H9 (cell line): Measurements from ENCODE around the gene CRMP1. TPM values are rescaled to one million over a fixed set of nuclear protein-coding genes. Genes with fewer than 3 reads are reported as not detected.

ENCODE experiments used
- DNase-seq: peaks from one replicate; pipeline ENCODE4 v3.0.0-alpha.2; 2017
- H2AFZ ChIP-seq: one replicate; pipeline ENCODE4 v1.6.1; 2013; ENCODE audit warnings: mild to moderate bottlenecking, low read length, control low read depth, moderate library complexity
- H2AK5ac ChIP-seq: 2 replicates; pipeline ENCODE4 v1.6.1; 2013; ENCODE audit warnings: low read length, control low read depth, mixed read lengths; ENCODE audit not compliant: insufficient read length
- H2BK120ac ChIP-seq: one replicate; pipeline ENCODE4 v1.6.1; 2013; ENCODE audit warnings: low read depth, mild to moderate bottlenecking, low read length, control low read depth, inconsistent platforms; ENCODE audit not compliant: poor library complexity, severe bottlenecking
- H2BK12ac ChIP-seq: 2 replicates; pipeline ENCODE4 v1.6.1; 2013; ENCODE audit warnings: low read length, control low read depth, mixed read lengths, low read depth; ENCODE audit not compliant: insufficient read length
- H2BK15ac ChIP-seq: 2 replicates; pipeline ENCODE4 v1.6.1; 2013; ENCODE audit warnings: low read depth, low read length, control low read depth
- H2BK20ac ChIP-seq: one replicate; pipeline ENCODE4 v1.6.1; 2013; ENCODE audit warnings: low read depth, mild to moderate bottlenecking, low read length, control low read depth, inconsistent platforms; ENCODE audit not compliant: poor library complexity, severe bottlenecking
- H2BK5ac ChIP-seq: 2 replicates; pipeline ENCODE4 v1.6.1; 2013; ENCODE audit warnings: low read length, control low read depth, mixed read lengths; ENCODE audit not compliant: insufficient read length
- H3K14ac ChIP-seq: 2 replicates; pipeline ENCODE4 v1.6.1; 2013; ENCODE audit warnings: low read length, control low read depth; ENCODE audit not compliant: insufficient read depth
- H3K18ac ChIP-seq: 2 replicates; pipeline ENCODE4 v1.6.1; 2013; ENCODE audit warnings: low read depth, mild to moderate bottlenecking, mixed read lengths, low read length, control low read depth; ENCODE audit not compliant: insufficient read length
- H3K23ac ChIP-seq: 2 replicates; pipeline ENCODE4 v1.6.1; 2013; ENCODE audit warnings: low read length, control low read depth, mixed read lengths, low read depth; ENCODE audit not compliant: insufficient read length
- H3K23me2 ChIP-seq: 2 replicates; pipeline ENCODE4 v1.6.1; 2013; ENCODE audit warnings: low read depth, mild to moderate bottlenecking, mixed read lengths, low read length, control low read depth; ENCODE audit not compliant: insufficient read length, poor library complexity, severe bottlenecking
- H3K27ac ChIP-seq: 2 replicates; pipeline ENCODE4 v1.5.1; 2013; ENCODE audit warnings: low read length, control low read depth, mixed read lengths, low read depth; ENCODE audit not compliant: insufficient read length
- H3K27me3 ChIP-seq: 2 replicates; pipeline ENCODE4 v1.6.1; 2013; ENCODE audit warnings: low read length, control low read depth, inconsistent platforms; ENCODE audit not compliant: insufficient read depth
- H3K4ac ChIP-seq: 2 replicates; pipeline ENCODE4 v1.6.1; 2013; ENCODE audit warnings: low read depth, mild to moderate bottlenecking, control low read depth, inconsistent platforms, low read length, moderate library complexity
- H3K4me1 ChIP-seq: 2 replicates; pipeline ENCODE4 v1.6.1; 2013; ENCODE audit warnings: low read length, control low read depth, inconsistent platforms; ENCODE audit not compliant: insufficient read depth
- H3K4me2 ChIP-seq: 2 replicates; pipeline ENCODE4 v1.6.1; 2013; ENCODE audit warnings: low read length, control low read depth, mixed read lengths; ENCODE audit not compliant: insufficient read length, insufficient read depth
- H3K56ac ChIP-seq: 2 replicates; pipeline ENCODE4 v1.6.1; 2013; ENCODE audit warnings: low read depth, mild to moderate bottlenecking, mixed read lengths, low read length, control low read depth; ENCODE audit not compliant: insufficient read length
- H3K79me1 ChIP-seq: 2 replicates; pipeline ENCODE4 v1.6.1; 2013; ENCODE audit warnings: low read depth, mild to moderate bottlenecking, moderate library complexity, low read length, control low read depth, inconsistent platforms; ENCODE audit not compliant: insufficient read depth, poor library complexity, severe bottlenecking
- H3K79me2 ChIP-seq: 2 replicates; pipeline ENCODE4 v1.6.1; 2013; ENCODE audit warnings: low read length, control low read depth, inconsistent platforms; ENCODE audit not compliant: insufficient read depth
- H3K9ac ChIP-seq: 2 replicates; pipeline ENCODE4 v1.6.1; 2013; ENCODE audit warnings: low read length, control low read depth, mixed read lengths; ENCODE audit not compliant: insufficient read length; ENCODE audit errors: extremely low read depth
- H3K9me3 ChIP-seq: one replicate; pipeline ENCODE4 v1.6.1; 2013; ENCODE audit warnings: low read depth, low read length, inconsistent platforms; ENCODE audit not compliant: control insufficient read depth
- H3T11ph ChIP-seq: one replicate; pipeline ENCODE4 v1.6.1; 2013; ENCODE audit warnings: mild to moderate bottlenecking, low read length, control low read depth, inconsistent platforms
- H4K20me1 ChIP-seq: one replicate; pipeline ENCODE4 v1.6.1; 2013; ENCODE audit not compliant: control insufficient read depth, insufficient read length, insufficient read depth
- H4K5ac ChIP-seq: 2 replicates; pipeline ENCODE4 v1.6.1; 2013; ENCODE audit warnings: low read depth, mild to moderate bottlenecking, mixed read lengths, low read length, control low read depth; ENCODE audit not compliant: insufficient read length
- H4K8ac ChIP-seq: replicated peaks from 2 replicates; pipeline ENCODE4 v1.6.1; 2013; ENCODE audit warnings: low read length, control low read depth, mixed read lengths, low read depth; ENCODE audit not compliant: insufficient read length
- H4K91ac ChIP-seq: 2 replicates; pipeline ENCODE4 v1.6.1; 2013; ENCODE audit warnings: low read depth, mild to moderate bottlenecking, moderate library complexity, mixed read lengths, low read length, control low read depth; ENCODE audit not compliant: insufficient read length
- H3K27ac Mint-ChIP-seq, 3 experiments: 2 replicates in 2 of 3; 3 replicates in 1 of 3; pipeline ENCODE4 v1.8.0; 2020 to 2021; ENCODE audit warnings: mixed read lengths in 3 of 3, mild to moderate bottlenecking in 1 of 3, moderate library complexity in 1 of 3
- H3K27me3 Mint-ChIP-seq: 2 replicates; pipeline ENCODE4 v1.8.0; 2021; ENCODE audit warnings: low read depth, mild to moderate bottlenecking, moderate library complexity, mixed read lengths
- H3K36me3 Mint-ChIP-seq, 3 experiments: 2 replicates in 2 of 3; 3 replicates in 1 of 3; pipeline ENCODE4 v1.8.0; 2020 to 2021; ENCODE audit warnings: low read depth in 3 of 3, mixed read lengths in 3 of 3; ENCODE audit not compliant: insufficient read depth in 1 of 3
- H3K4me1 Mint-ChIP-seq, 2 experiments: 2 replicates each; pipeline ENCODE4 v1.8.0; 2020; ENCODE audit warnings: mixed read lengths in 2 of 2
- H3K4me3 Mint-ChIP-seq, 2 experiments: 2 replicates in 1 of 2; 3 replicates in 1 of 2; pipeline ENCODE4 v1.8.0; 2020 to 2021; ENCODE audit warnings: mild to moderate bottlenecking in 2 of 2, mixed read lengths in 2 of 2, moderate library complexity in 1 of 2
- H3K9me3 Mint-ChIP-seq, 2 experiments: 2 replicates in 1 of 2; 3 replicates in 1 of 2; pipeline ENCODE4 v1.8.0; 2020; ENCODE audit warnings: mild to moderate bottlenecking in 2 of 2, mixed read lengths in 2 of 2, moderate library complexity in 1 of 2
- WGBS: extraction: QIAGEN DNeasy Blood & Tissue Kit; methylation state at CpG from one replicate; pipeline ENCODE4 v1.1.7; 2013; ENCODE audit warnings: missing lambda C conversion rate, low lambda C conversion rate, mixed read lengths; ENCODE audit not compliant: insufficient read length; ENCODE audit errors: extremely low coverage; 5-methylcytosine and 5-hydroxymethylcytosine counted together
- total RNA-seq: library from RNA; stranded (reverse); gene quantifications from 2 replicates; pipeline ENCODE4 v1.2.1, GENCODE V29; 2021
- TF ChIP-seq, protein P1 (sequence below): fragments of 200-600 bp; sonication (generic); conservative IDR thresholded peaks from 3 replicates; pipeline ENCODE4 v1.8.0; 2021; ENCODE audit warnings: antibody characterized with exemption, mild to moderate bottlenecking

CRMP1 gene
- total RNA-seq, 1 experiment from 2014 or later: 71.6 TPM

- Mint-ChIP-seq H3K9me3 (no peaks in the 10 kb centered on the region), H3K36me3 (peaks cover 16 to 29% (median 24%) of the 10 kb centered on the region in 3 experiments; a peak in 6 of 7 replicates), H3K4me1 (no peaks in the 10 kb centered on the region), H3K4me3 (no peak overlapping the region), H3K27me3 (no peaks in the 10 kb centered on the region; the same call in 1 of the 2 replicates), H3K27ac (no peak overlapping the region; a peak in 1 of 7 replicates)
- no CpG with 5 or more reads among the region's 13 CpGs for WGBS
- Histone ChIP-seq H4K5ac (no peak overlapping the region), H3K4ac (no peak overlapping the region), H3K9me3 (no peaks in the 10 kb centered on the region), H2BK20ac (no peak overlapping the region), H3K4me2 (no peak overlapping the region), H3T11ph (no peak overlapping the region), H2BK120ac (no peak overlapping the region), H3K27ac (no peak overlapping the region), H3K18ac (no peak overlapping the region), H3K4me1 (no peaks in the 10 kb centered on the region), H3K23me2 (no peaks in the 10 kb centered on the region), H3K23ac (no peak overlapping the region), H3K79me2 (no peaks in the 10 kb centered on the region), H3K79me1 (no peaks in the 10 kb centered on the region), H3K56ac (no peak overlapping the region), H2BK15ac (no peak overlapping the region), H4K8ac (no peak overlapping the region), H3K14ac (no peak overlapping the region; the same call in 1 of the 2 replicates), H2BK5ac (no peak overlapping the region), H3K9ac (no peak overlapping the region), H4K20me1 (no peaks in the 10 kb centered on the region), H3K27me3 (no peaks in the 10 kb centered on the region), H2AK5ac (no peak overlapping the region), H4K91ac (no peak overlapping the region), H2AFZ (no peak overlapping the region), H2BK12ac (no peak overlapping the region)
- no peak for DNase-seq
- TF ChIP-seq, protein P1, sequence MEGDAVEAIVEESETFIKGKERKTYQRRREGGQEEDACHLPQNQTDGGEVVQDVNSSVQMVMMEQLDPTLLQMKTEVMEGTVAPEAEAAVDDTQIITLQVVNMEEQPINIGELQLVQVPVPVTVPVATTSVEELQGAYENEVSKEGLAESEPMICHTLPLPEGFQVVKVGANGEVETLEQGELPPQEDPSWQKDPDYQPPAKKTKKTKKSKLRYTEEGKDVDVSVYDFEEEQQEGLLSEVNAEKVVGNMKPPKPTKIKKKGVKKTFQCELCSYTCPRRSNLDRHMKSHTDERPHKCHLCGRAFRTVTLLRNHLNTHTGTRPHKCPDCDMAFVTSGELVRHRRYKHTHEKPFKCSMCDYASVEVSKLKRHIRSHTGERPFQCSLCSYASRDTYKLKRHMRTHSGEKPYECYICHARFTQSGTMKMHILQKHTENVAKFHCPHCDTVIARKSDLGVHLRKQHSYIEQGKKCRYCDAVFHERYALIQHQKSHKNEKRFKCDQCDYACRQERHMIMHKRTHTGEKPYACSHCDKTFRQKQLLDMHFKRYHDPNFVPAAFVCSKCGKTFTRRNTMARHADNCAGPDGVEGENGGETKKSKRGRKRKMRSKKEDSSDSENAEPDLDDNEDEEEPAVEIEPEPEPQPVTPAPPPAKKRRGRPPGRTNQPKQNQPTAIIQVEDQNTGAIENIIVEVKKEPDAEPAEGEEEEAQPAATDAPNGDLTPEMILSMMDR: no peak
These were observed 91.2 kb downstream of the CRMP1 start for GRCh38 chr4:5801696-5802095.
